Colon (tissue), 2 donors: ENCODE data around the gene ZC3H18.

Source experiments
- FAIRE-seq: peaks from 2 replicates; lab custom pipeline; 2012; peaks lifted over from hg19 to GRCh38; lab: Jason Lieb, UNC
- donor health status: control.
- donor health status: control.

Gene ZC3H18

GRCh38 chr16:88581033-88581432 lies 10.8 kb downstream of the ZC3H18 start:
- no peak for FAIRE-seq

DNA sequence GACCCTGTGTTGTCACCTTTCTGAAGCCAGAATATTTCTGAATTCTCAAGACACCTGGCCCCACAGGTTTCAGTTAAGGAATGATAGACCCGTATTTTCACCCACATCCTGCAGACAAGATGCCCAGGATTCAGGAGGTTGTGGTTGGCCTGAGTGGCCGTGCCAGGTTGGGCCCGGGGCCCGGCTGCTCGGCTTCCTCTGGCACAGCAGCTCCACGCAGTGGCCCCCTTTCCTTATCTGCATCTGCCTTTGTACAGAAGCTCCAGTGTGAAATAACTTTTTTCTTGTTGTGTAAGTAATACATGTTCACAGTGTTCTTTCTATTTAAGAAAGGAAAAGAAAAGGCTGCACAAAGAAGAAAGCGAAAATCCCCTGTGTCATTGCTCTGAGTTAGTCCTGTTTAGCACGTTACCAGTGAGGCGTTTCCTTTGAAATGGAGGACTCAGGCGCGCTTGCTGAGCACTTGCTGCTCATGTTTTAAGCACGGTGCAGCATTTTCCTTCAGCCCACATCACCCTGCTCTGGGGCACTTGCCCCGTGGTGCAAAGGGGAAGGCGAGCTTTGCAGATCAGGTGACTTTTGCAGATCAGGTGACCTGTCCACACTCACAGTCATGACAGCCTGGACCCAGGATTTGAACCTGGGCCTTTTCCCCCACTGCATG lies 12.8 kb downstream of the ZC3H18 start:
- FAIRE-seq: no peak

- no peak for FAIRE-seq
These were observed 14.5 kb downstream of the ZC3H18 start for GRCh38 chr16:88584676-88585075.

DNA sequence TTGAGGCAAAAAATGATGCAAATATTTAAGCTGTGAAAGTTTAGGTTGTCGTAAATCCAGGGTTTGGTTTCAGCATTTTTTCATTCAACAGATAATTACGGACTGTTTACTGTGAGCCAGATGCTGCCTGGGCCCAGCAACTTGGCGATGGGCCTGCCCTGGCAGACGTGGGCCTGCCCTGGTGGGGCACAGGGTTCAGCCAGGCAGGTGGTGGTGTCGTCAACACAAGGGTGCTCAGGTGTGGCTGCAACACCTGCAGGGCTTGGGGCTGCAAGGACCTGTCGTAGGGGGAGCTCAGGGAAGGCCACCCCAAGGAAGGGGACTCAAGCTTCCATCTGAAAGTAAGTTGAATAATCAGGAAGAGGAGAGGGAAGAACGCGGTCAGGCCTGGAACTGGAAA lies 15.1 kb downstream of the ZC3H18 start:
- no peak for FAIRE-seq

DNA sequence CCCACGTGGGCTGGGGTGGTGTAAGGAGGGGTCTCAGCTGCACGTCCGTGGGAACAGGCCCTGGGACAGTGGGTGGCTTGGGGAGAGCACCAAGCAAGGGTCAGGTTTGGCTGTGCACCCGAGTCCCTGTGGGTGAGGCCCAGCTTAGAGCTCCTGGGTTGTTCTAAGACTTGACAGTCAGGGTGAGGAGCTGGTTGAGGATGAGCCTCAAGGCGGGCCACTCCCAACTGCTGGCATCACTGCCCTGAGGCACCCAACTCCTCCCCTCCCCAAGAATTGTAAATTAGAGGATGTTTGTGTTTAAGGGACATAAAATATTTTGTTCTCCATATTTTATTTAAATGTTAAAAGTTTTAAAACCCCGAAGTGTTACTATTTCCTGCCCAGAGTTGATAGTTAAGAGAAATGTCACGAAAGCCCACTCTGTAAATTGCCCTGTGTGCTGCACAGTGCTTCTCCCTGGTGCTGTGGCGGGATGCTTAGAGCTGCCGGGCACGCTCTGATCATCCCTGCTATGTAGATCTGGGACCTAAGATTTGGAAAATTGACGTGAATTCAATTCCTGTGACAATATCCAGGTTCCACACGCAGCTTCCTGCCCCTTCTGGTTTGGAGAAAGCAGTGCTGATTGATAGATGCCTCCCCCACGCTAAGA lies 15.9 kb downstream of the ZC3H18 start:
- no peak for FAIRE-seq

- FAIRE-seq: no peak
These were observed 17.9 kb downstream of the ZC3H18 start for GRCh38 chr16:88588148-88588547.

DNA sequence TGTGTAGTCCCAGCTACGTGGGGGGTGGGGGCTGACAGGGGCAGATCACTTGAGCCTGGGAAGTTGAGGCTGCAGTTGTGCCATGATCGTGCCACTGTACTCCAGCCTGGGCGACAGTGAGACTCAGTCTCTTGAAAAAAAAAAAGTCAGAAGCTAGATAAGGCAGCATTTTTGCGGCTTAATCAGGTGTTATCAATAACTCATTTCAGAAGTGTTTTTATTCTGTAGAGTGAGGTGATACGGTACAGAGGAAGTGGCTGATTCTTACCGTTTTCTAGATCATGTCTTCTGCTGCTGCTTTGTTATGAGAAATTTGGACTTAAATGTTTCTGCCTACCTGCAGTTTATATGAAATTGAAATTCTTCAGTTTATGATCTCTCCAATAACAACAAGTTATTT lies 18.6 kb downstream of the ZC3H18 start:
- no peak for FAIRE-seq

DNA sequence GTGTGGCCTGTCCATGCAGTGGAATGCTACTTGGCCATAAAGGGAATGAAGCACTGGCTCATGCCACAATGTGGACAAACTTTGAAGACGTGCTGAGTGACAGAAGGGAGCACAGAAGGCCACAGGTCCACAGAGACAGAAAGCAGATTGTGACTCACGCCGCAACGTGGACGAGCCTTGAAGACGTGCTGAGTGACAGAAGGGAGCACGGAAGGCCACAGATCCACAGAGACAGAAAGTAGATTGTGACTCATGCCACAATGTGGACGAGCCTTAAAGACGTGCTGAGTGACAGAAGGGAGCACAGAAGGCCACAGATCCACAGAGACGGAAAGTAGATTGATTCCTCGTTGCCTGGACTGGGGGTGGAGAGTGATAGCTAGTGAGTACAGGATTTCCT lies 19.2 kb downstream of the ZC3H18 start:
- FAIRE-seq: no peak

DNA sequence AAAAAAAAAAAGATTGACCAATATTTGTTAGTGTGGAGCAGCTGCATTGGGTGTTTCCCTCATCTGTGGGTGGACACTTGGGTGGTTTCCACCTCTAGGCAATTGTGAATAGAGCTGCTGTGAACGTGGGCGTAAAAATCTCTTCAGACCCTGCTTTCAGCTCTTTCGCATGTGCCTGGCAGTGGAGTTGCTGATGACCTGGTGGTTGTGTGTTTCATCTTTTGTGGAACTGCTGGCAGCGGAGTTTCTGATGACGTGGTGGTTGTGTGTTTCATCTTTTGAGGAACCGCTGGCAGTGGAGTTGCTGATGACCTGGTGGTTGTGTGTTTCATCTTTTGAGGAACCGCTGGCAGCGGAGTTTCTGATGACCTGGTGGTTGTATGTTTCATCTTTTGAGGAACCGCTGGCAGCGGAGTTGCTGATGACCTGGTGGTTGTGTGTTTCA lies 21.4 kb downstream of the ZC3H18 start:
- no peak for FAIRE-seq

DNA sequence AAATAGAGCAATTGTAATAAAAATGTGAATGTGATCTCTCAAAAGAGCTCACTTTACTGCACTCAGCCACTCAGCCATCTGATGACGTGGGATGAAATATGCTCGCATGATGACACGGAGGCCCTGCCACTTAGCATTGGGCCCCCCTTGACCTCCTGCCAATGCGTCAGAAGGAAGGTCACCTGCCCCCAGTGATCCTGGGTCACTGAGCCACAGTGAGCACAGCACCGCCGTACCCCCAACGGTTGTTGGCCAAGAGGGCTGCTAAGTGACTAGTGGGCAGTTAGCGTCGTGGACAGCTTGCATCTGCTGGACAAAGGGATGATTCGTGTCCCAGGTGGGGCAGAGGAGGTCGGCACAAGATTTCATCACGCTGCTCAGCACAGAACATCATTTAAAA lies 22.9 kb downstream of the ZC3H18 start:
- FAIRE-seq: no peak

- no peak for FAIRE-seq
These were observed 23.3 kb downstream of the ZC3H18 start for GRCh38 chr16:88593489-88593888.

DNA sequence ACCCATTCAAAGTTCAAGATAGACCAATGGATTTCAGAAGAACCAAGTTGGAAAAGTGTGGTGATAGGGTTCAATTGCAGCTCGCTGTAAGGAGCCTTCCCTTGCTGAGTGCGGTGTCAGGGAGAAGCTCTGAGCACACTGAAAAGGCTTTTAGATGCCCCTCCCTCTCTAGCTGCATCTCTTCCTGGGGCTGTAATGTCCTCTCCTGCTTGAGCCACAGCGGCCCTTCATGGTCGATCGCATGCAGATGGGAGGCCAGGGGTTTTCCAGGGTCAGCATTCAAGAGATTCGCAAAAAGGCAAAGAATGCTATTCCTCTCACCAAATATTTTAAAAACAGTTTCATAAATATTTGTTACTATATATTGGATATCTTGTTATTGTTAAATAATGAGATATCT lies 23.7 kb downstream of the ZC3H18 start:
- FAIRE-seq: no peak

DNA sequence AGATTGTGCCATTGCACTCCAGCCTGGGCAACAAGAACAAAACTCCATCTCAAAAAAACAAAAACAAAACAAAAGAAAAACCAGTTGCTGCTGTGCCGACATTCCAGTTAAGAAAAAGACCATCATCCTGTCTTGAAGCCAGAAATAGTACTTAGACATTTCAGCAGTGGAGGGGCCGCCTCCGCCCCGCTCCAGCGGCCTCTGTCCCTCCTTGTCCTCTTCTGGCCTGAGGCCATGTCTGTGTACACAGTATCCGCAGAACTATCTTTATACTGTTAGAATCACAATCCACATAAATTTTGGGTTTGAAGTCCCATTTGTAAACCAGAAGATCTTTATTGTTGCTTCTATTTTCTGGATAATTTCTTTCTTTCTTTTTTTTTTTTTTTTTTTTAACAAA lies 24.9 kb downstream of the ZC3H18 start:
- FAIRE-seq: no peak

- FAIRE-seq: no peak
These were observed 25.7 kb downstream of the ZC3H18 start for GRCh38 chr16:88595921-88596320.

- FAIRE-seq: no peak
These were observed 26.3 kb downstream of the ZC3H18 start for GRCh38 chr16:88596483-88596882.

- no peak for FAIRE-seq
These were observed 27.8 kb downstream of the ZC3H18 start for GRCh38 chr16:88597856-88598491.

DNA sequence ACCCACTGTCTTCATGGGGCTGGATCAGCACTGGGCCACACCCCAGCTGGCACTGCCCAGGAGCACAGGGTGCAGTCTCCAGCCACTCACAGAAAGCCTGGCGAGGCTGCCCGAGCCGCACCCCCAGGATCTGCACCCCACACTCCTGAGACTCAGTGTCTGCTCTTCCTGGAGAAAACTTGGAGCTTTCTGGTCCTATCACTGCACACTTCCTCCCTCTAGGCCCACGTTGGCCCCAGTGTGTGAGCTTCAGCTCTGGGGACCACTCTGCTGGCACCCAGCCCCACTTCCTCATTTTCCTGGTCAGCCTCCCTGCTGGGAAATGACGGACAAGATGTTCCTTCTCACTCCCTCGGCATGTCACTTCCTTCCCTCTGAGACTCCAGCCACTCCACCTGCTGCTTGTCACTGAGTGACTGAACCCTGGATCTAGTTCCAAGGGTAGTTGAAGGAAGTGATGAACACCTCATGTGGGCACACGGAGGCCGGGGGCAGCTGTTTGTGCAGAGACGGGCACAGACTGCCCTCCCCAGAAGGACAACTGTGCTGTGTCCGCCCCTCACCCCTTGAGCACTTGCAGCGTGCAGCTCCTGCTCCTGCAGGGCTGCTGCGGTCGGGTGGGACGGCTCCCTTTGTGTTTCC lies 29.0 kb downstream of the ZC3H18 start:
- FAIRE-seq: no peak

GRCh38 chr16:88599825-88600538 lies 29.8 kb downstream of the ZC3H18 start:
- no peak for FAIRE-seq

DNA sequence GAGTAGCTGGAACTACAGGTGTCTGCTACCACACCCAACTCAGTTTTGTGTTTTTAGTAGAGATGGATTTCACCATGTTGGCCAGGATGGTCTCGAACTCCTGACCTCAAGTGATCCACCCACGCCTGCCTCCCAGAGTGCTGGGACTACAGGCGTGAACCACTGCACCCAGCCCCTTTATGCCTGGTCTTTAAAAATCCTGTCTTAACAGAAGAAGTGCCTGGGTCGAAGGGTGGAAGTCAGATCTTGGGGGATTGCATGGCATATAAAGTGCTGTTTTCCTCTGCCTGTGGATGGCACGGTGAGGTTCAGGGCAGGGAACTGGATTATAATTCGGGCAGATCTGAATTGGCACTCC lies 30.3 kb downstream of the ZC3H18 start:
- no peak for FAIRE-seq

- no peak for FAIRE-seq
These were observed 31.3 kb downstream of the ZC3H18 start for GRCh38 chr16:88601313-88602036.

- no peak for FAIRE-seq
These were observed 31.9 kb downstream of the ZC3H18 start for GRCh38 chr16:88602091-88602490.
